ENCODE results near the gene DCPS. TPM values are rescaled to one million over a fixed set of nuclear protein-coding genes. Genes with fewer than 3 reads are reported as not detected.
"Not testable (repeated sequence)": the region's sequence is repeated elsewhere in the genome, so short reads cannot be mapped to it uniquely, and the experiment has no call there.

The DCPS gene
- total RNA-seq, 1 donor from 2014 or later = 12.1 TPM

DNA sequence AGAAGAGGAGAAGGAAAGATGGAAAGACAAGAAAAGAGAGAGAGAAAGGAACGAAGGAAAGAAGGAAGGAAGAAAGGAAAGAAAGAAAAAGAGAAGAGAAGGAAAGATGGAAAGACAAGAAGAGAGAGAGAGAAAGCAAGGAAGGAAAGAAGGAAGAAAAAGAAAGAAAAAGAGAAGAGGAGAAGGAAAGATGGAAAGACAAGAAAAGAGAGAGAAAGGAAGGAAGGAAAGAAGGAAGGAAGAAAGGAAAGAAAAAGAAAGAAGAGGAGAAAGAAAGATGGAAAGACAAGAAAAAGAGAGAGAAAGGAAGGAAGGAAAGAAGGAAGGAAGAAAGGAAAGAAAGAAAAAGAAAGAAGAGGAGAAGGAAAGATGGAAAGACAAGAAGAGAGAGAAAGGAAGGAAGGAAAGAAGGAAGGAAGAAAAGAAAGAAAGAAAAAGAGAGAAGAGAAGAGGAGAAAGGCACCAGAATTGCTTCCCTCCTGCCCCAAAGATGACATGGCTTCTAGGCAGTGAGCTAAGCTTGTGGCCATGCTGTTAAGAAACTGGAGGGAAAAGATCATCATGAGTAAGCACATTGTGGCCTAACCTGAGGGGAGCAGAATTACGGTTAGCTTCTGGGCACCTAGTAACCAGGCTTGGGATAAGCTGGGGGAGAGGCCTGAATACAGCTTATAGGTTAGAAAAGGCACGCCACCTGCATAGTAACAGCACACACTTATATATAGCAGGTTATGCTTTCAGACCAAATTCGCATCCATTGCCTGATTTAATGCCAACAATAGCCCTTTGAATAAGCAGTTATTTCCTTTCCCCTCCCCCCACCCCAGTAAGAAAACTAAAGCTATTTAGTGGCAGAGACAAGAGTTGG lies 49.3 kb downstream of the DCPS start:
- intact Hi-C loops (cut with DNase I) = loop anchor here (10.0 kb wide), 1 partner anchor 52 kb away; no protein-coding TSS in a partner anchor
- DNase-seq (ENCODE audit: low spot score) = no peak
- no peak for ATAC-seq

- ATAC-seq (peak; percentile 0), DNase-seq (ENCODE audit: low spot score) (no peak)
- intact Hi-C loops (cut with DNase I) = loop anchor here (10.0 kb wide), 1 partner anchor 50 kb away; no protein-coding TSS in a partner anchor
These were observed 50.9 kb downstream of the DCPS start for GRCh38 chr11:126354631-126355323.

DNA sequence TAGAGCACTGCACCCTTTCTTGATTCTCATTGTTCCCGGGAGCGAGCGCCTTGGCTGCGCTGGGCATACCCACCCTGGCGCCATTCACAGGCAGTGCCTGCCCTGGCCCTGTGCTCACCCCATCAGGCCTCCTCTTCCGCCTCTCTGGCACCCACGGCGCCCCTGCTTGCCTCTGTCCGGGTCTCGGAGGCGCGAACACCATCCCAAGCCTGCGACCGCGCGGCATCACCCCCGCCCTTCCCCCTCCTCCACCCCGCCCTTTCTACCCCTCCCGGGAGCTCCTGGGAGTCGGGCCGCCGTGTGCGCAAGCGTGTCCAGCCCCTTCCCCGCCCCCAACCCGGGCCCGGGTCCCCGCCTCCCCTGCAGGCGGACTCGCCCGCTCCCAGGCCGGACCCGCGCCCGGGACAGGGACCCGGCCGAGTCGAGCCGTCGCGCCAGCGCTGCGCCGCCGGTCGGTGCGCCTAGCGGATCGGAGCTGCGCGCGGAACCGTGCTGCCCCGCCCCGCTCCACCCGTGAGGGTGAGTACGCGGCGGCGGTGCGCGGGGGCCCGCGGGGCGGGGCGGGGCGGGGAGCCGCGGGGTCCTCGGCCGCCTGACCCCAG lies 51.6 kb downstream of the DCPS start, which contains the start of gene ST3GAL4:
Gene ST3GAL4, plus strand, starts transcription at position 363 of the 602 bp plus-strand sequence. CDS start 50,470 bp downstream, outside the sequence.
- peak; percentile 93 for DNase-seq (ENCODE audit: low spot score)
- ATAC-seq = peak; percentile 75
- intact Hi-C loops (cut with DNase I) = loop anchor here (10.0 kb wide), 1 partner anchor 49 kb away; no protein-coding TSS in a partner anchor

- intact Hi-C loops (cut with DNase I) = loop anchor here (10.0 kb wide), 1 partner anchor 49 kb away; no protein-coding TSS in a partner anchor
- DNase-seq (ENCODE audit: low spot score) = peak; percentile 79
- peak; percentile 23 for ATAC-seq
These were observed 52.4 kb downstream of the DCPS start for GRCh38 chr11:126355926-126356897.

- no peak for ATAC-seq
- DNase-seq (ENCODE audit: low spot score) = no peak
- intact Hi-C loops (cut with DNase I) = loop anchor here (10.0 kb wide), 1 partner anchor 47 kb away; no protein-coding TSS in a partner anchor
These were observed 53.4 kb downstream of the DCPS start for GRCh38 chr11:126357055-126357962.

DNA sequence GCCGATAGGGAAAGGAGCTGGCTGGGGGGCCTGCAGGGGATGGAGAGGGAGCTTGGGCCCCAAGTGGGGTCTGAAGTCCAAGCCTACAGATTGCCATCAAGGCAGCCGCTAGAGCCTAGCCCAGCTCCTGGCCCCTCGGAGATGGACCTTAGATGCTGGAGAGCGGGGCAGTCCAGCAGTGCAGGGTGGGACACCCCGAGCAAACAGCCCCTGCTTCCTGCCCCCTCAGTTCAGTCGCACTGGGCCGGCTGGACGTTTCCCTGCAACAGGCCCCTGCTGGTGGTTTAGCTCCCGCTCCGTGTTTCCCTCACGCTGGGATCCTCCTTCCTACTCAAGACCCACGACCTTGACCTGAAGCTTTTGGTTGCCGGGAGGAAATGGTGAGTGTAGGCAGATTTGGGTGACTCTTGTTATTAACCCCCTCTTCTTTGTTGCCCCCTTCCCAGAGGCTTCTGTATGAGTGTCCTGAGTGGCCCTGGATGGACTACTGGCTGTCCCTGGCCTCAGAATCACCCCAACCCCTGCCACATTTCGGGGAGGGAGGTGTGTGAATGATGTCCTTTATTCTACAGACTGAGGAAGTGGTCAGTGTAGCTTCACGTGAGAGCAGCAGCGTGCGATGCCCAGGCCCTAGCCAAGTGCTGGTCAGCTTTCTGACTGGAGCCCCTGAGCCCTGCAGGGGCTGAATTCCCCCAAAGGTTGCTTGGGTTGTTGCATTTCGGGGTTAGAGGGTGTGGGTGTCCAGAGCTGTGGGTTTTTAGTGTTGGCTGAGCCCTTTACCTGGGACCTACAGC lies 54.3 kb downstream of the DCPS start:
- no peak for DNase-seq (ENCODE audit: low spot score)
- intact Hi-C loops (cut with DNase I) = loop anchor here (10.0 kb wide), 1 partner anchor 47 kb away; no protein-coding TSS in a partner anchor
- ATAC-seq = no peak

DNA sequence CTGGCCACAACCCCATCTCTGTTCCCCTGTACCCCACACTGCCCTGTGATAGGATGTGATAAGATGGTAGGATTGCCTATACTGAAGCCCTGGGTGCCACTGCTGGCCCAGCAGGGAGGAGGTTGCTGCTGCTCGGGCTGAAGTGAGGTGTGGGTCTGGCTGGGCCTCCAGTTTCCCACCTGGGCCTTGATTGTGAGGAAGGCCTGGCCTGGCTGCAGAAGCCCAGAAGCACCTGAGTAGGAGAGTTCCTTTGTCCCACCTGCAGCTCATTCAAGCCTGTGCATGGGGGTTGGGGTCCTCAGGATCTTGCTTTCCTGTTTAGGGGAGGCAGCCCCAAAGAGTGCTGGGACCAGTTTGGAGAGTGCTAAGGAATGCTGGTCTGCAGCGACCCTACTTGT lies 54.9 kb downstream of the DCPS start:
- DNase-seq (ENCODE audit: low spot score) (no peak), ATAC-seq (no peak)
- intact Hi-C loops (cut with DNase I) = loop anchor here (10.0 kb wide), 1 partner anchor 46 kb away; no protein-coding TSS in a partner anchor

DNA sequence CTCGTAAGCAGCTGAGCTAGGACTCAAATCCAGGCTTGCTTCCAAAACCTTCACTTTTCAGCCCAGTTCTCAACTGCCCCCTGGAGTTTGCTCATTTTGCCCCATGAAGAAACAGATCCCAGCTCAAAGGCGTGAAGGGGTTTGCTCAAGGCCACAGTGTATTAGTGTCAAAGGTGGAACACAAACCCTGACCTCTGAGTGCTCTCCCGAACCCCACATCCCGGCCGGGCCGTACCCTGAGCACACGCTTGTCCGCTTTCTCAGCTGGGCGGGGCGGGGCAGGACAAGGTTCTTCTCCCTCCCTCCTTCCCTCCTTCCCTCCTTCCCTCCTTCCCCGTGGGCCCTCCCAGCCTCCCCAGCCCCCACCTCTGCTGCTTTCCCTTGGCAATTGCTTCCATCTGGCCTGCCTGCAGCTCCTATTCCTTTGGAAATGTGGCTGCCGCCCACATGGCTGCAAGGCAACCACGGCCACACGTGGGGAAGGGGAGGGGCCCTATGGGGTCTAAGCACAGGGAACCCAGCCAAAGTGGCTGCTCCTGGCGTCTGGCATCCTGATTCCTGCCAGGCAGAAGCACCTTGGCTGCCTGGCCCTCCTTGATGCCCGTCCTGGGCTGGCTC lies 55.7 kb downstream of the DCPS start:
- peak; percentile 91 for DNase-seq (ENCODE audit: low spot score)
- peak; percentile 78 for ATAC-seq
- intact Hi-C loops (cut with DNase I) = loop anchor here (10.0 kb wide), 1 partner anchor 45 kb away; no protein-coding TSS in a partner anchor

- intact Hi-C loops (cut with DNase I) = no loop called here
- ATAC-seq (no peak), DNase-seq (ENCODE audit: low spot score) (no peak)
These were observed 56.2 kb downstream of the DCPS start for GRCh38 chr11:126360049-126360446.

GRCh38 chr11:126361400-126361799 lies 57.5 kb downstream of the DCPS start:
- intact Hi-C loops (cut with DNase I) = no loop called here
- no peak for ATAC-seq
- DNase-seq (ENCODE audit: low spot score) = no peak

- no peak for DNase-seq (ENCODE audit: low spot score)
- ATAC-seq = no peak
- intact Hi-C loops (cut with DNase I) = no loop called here
These were observed 59.2 kb downstream of the DCPS start for GRCh38 chr11:126362879-126363655.

GRCh38 chr11:126363706-126364248 lies 59.9 kb downstream of the DCPS start:
- ATAC-seq (peak; percentile 48), DNase-seq (ENCODE audit: low spot score) (peak; percentile 63)
- intact Hi-C loops (cut with DNase I) = no loop called here

DNA sequence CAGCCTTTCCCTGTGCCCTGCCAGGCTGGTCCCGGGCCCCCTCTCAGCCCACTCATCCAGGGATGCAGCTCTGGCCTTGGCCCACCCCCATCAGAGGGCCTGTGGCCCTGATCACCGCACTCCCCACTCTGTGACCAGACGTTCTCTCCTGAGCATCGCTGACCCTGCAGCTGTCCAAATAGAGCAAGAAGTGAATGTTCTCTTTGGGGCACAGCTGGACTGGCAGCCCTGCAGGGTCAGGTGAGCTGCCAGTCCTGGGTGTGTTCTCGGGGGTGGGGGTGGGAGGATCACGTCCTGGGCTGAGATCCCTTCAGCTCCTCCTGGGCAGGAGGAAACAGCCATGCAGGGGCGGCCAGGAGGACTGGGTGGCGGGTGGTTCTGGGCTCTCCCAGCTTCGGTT lies 60.9 kb downstream of the DCPS start:
- peak; percentile 27 for ATAC-seq
- intact Hi-C loops (cut with DNase I); DNase-seq (ENCODE audit: low spot score): not testable (repeated sequence)

DNA sequence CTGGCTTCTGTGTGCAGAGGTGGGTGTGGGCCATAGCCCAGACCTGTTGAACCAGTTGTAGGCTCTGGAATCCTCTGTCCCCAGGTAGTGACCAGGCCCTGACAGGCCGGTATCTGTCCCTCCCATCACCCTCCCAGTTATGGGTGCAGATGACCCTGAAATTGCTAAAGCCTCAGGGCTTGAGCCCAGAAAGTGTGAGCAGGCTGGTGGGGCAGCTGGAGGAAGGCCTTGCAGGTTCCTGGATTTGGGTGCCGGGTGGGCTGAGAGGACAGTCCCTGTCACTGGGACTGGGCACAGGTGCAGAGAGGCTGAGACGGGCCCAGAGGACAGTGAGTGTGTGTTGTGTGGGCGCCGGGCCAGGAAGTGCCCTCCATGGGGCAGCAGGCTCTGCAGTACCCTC lies 61.6 kb downstream of the DCPS start:
- DNase-seq (ENCODE audit: low spot score) = peak; percentile 46
- intact Hi-C loops (cut with DNase I); ATAC-seq: not testable (repeated sequence)

All from sciatic nerve (tissue), 2 donors.